HepG2 (cell line): ENCODE data around the gene CCDC86. TPM values are rescaled to one million over a fixed set of nuclear protein-coding genes. Genes with fewer than 3 reads are reported as not detected.
A peak's percentile ranks its signal among the peaks of the same experiment; 100 is the strongest.

Source experiments
- AKNA ChIP-seq: sonication (generic); formaldehyde crosslinking; IDR thresholded peaks from 2 replicates; pipeline ENCODE4 v1.4.0; 2020; ENCODE audit warnings: missing genetic modification reagents, borderline replicate concordance
- HDAC1 ChIP-seq: sonication (generic); formaldehyde crosslinking; IDR thresholded peaks from 2 replicates; pipeline ENCODE4 v1.5.1; 2020; ENCODE audit warnings: mild to moderate bottlenecking, missing genetic modification reagents
- SATB2 ChIP-seq: sonication (generic); formaldehyde crosslinking; IDR thresholded peaks from 2 replicates; pipeline ENCODE4 v1.5.0; 2020; ENCODE audit warnings: missing genetic modification reagents
- SIN3B ChIP-seq: fragments of 150-350 bp; IDR thresholded peaks from 2 replicates; pipeline ENCODE4 v1.6.1; 2014; ENCODE audit warnings: low read length
- SRSF9 ChIP-seq: fragments of 200-400 bp; formaldehyde crosslinking; IDR thresholded peaks from 2 replicates; pipeline ENCODE4 v1.6.1; 2018; ENCODE audit warnings: borderline replicate concordance, mild to moderate bottlenecking, low read depth, low read length; ENCODE audit not compliant: insufficient read depth, poor library complexity, severe bottlenecking
- TCF7 ChIP-seq: sonication (generic); IDR thresholded peaks from 2 replicates; pipeline ENCODE4 v1.6.1; 2016; ENCODE audit warnings: antibody characterized with exemption, low read depth
- ZNF207 ChIP-seq: fragments of 450-650 bp; IDR thresholded peaks from 2 replicates; pipeline ENCODE4 v1.6.1; 2016; ENCODE audit warnings: antibody characterized with exemption, borderline replicate concordance
- ZNF253 ChIP-seq: sonication (generic); formaldehyde crosslinking; IDR thresholded peaks from 2 replicates; pipeline ENCODE4 v1.8.0; 2022; ENCODE audit warnings: mild to moderate bottlenecking, missing genetic modification reagents, borderline replicate concordance
- ZNF543 ChIP-seq: sonication (generic); formaldehyde crosslinking; IDR thresholded peaks from 2 replicates; pipeline ENCODE4 v1.4.0; 2020; ENCODE audit warnings: mild to moderate bottlenecking, missing genetic modification reagents
- ZNF710 ChIP-seq: sonication (generic); formaldehyde crosslinking; IDR thresholded peaks from 2 replicates; pipeline ENCODE4 v1.5.0; 2020; ENCODE audit warnings: mild to moderate bottlenecking, missing genetic modification reagents, borderline replicate concordance
- ZNF841 ChIP-seq: sonication (generic); formaldehyde crosslinking; IDR thresholded peaks from 2 replicates; pipeline ENCODE4 v1.8.1; 2023; ENCODE audit warnings: missing genetic modification reagents, borderline replicate concordance
- polyA plus RNA-seq, 8 experiments: library from polyadenylated mRNA; depleted of rRNA in 3 of 8; stranded (reverse) in 7 of 8; unstranded in 1 of 8; fragments of >200 nt; fragmentation: Illumina TruSeq in 4 of 8; extraction: Trizol in 4 of 8; gene quantifications; 2 replicates each; pipeline versions ENCODE4 v1.2.1 to v1.2.3, GENCODE V29; 2011 to 2016; ENCODE audit warnings: low read depth in 4 of 8, missing spikeins in 1 of 8, mixed read lengths in 1 of 8; ENCODE audit not compliant: insufficient read depth in 1 of 8
- total RNA-seq, 5 experiments: library from RNA; depleted of rRNA; stranded (reverse); fragments of >200 nt; fragmentation: Illumina TruSeq; extraction: Trizol; gene quantifications; 2 replicates each; pipeline ENCODE4 v1.2.3, GENCODE V29; 2016; ENCODE audit warnings: low read depth in 1 of 5
- TF ChIP-seq, protein P1 (sequence below): IDR thresholded peaks from 2 replicates; pipeline ENCODE4 v1.6.1; 2016; ENCODE audit warnings: low read depth, missing genetic modification reagents, missing compliant biosample characterization
- TF ChIP-seq, protein P2 (sequence below): sonication (generic); formaldehyde crosslinking; IDR thresholded peaks from 2 replicates; pipeline ENCODE4 v1.4.0; 2020; ENCODE audit warnings: missing genetic modification reagents, borderline replicate concordance

The CCDC86 gene
- total and polyA plus RNA-seq, 2 of the 13 experiments (the other 11 are each of a cell fraction or from before 2014, with no cell fraction given) = 33.8 to 37.6 TPM

DNA sequence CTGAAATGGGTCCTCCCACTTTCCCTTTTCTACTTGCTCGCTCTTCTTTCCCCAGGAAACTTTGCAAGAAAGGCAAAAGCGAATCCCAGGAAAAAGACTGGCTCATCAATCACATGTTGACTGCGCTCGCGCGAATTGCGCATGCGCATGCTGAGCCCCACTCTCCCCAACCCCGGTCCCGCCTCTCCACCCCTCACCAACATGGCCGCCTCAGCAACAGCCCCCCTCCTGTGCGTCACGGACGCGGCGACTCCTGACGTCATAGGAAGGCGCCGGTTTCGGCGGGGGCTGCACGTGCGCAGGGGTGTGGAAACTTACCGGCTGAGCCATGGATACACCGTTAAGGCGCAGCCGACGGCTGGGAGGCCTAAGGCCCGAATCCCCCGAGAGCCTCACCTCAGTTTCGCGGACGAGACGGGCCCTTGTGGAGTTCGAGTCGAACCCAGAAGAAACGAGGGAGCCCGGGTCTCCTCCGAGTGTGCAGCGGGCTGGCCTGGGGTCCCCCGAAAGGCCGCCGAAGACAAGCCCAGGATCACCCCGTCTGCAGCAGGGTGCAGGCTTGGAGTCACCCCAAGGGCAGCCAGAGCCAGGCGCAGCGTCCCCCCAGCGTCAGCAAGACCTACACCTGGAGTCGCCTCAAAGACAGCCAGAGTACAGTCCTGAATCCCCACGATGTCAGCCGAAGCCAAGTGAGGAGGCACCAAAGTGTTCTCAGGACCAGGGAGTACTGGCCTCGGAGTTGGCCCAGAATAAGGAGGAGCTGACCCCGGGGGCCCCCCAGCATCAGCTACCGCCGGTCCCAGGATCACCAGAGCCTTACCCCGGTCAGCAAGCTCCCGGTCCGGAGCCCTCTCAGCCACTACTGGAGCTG lies at the start of gene CCDC86 (continued):
- TF ChIP-seq AKNA (CRISPR knock-in tag) (no peak), ZNF207 (no peak), SATB2 (CRISPR knock-in tag) (peak; percentile 90), ZNF543 (CRISPR knock-in tag) (peak; percentile 76), ZNF710 (CRISPR knock-in tag) (peak; percentile 58; the same call in 1 of the 2 replicates), HDAC1 (CRISPR knock-in tag) (peak; percentile 99), ZNF841 (CRISPR knock-in tag) (no peak), TCF7 (no peak), ZNF253 (peak; percentile 65; the same call in 1 of the 2 replicates), SIN3B (peak; percentile 86; the same call in 1 of the 2 replicates), SRSF9 (no peak)
- TF ChIP-seq, protein P1, sequence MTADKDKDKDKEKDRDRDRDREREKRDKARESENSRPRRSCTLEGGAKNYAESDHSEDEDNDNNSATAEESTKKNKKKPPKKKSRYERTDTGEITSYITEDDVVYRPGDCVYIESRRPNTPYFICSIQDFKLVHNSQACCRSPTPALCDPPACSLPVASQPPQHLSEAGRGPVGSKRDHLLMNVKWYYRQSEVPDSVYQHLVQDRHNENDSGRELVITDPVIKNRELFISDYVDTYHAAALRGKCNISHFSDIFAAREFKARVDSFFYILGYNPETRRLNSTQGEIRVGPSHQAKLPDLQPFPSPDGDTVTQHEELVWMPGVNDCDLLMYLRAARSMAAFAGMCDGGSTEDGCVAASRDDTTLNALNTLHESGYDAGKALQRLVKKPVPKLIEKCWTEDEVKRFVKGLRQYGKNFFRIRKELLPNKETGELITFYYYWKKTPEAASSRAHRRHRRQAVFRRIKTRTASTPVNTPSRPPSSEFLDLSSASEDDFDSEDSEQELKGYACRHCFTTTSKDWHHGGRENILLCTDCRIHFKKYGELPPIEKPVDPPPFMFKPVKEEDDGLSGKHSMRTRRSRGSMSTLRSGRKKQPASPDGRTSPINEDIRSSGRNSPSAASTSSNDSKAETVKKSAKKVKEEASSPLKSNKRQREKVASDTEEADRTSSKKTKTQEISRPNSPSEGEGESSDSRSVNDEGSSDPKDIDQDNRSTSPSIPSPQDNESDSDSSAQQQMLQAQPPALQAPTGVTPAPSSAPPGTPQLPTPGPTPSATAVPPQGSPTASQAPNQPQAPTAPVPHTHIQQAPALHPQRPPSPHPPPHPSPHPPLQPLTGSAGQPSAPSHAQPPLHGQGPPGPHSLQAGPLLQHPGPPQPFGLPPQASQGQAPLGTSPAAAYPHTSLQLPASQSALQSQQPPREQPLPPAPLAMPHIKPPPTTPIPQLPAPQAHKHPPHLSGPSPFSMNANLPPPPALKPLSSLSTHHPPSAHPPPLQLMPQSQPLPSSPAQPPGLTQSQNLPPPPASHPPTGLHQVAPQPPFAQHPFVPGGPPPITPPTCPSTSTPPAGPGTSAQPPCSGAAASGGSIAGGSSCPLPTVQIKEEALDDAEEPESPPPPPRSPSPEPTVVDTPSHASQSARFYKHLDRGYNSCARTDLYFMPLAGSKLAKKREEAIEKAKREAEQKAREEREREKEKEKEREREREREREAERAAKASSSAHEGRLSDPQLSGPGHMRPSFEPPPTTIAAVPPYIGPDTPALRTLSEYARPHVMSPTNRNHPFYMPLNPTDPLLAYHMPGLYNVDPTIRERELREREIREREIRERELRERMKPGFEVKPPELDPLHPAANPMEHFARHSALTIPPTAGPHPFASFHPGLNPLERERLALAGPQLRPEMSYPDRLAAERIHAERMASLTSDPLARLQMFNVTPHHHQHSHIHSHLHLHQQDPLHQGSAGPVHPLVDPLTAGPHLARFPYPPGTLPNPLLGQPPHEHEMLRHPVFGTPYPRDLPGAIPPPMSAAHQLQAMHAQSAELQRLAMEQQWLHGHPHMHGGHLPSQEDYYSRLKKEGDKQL (CRISPR knock-in tag) = no peak
- TF ChIP-seq, protein P2, sequence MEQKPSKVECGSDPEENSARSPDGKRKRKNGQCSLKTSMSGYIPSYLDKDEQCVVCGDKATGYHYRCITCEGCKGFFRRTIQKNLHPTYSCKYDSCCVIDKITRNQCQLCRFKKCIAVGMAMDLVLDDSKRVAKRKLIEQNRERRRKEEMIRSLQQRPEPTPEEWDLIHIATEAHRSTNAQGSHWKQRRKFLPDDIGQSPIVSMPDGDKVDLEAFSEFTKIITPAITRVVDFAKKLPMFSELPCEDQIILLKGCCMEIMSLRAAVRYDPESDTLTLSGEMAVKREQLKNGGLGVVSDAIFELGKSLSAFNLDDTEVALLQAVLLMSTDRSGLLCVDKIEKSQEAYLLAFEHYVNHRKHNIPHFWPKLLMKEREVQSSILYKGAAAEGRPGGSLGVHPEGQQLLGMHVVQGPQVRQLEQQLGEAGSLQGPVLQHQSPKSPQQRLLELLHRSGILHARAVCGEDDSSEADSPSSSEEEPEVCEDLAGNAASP (CRISPR knock-in tag) = peak; percentile 74
